Left ventricle myocardium inferior (tissue), 1 donor: ENCODE measurements around the gene VAV3. TPM values are rescaled to one million over a fixed set of nuclear protein-coding genes. Genes with fewer than 3 reads are reported as not detected.
"Not testable (repeated sequence)": the region's sequence is repeated elsewhere in the genome, so short reads cannot be mapped to it uniquely, and the experiment has no call there.

Experiments
- DNase-seq: peaks from one replicate; pipeline ENCODE4 v3.0.0-alpha.2; 2020
- H3K27ac ChIP-seq: fragments of 200-600 bp; replicated peaks from 2 replicates; pipeline ENCODE4 v1.8.0; 2021
- H3K27me3 ChIP-seq: fragments of 200-600 bp; 2 replicates; pipeline ENCODE4 v1.8.0; 2021; ENCODE audit warnings: low read depth
- H3K36me3 ChIP-seq: fragments of 200-600 bp; 2 replicates; pipeline ENCODE4 v1.8.0; 2021
- H3K4me1 ChIP-seq: fragments of 200-600 bp; 2 replicates; pipeline ENCODE4 v1.8.0; 2021
- H3K4me3 ChIP-seq: fragments of 200-600 bp; 2 replicates; pipeline ENCODE4 v1.8.0; 2021; ENCODE audit warnings: mild to moderate bottlenecking, moderate library complexity
- H3K9me3 ChIP-seq: fragments of 200-600 bp; replicated peaks from 2 replicates; pipeline ENCODE4 v1.8.0; 2021
- intact Hi-C: fragments of 100-400 bp; cut with micrococcal nuclease; formaldehyde crosslinking; loops from one replicate; pipeline ENCODE4 v1.11.0; 2022
- total RNA-seq: library from RNA; stranded (reverse); fragmentation: NEBNext Ultra II Directional; extraction: Animal tissue kit (Norgen Biotek cat#: 25700); gene quantifications from one replicate; pipeline ENCODE4 v1.2.1, GENCODE V29; 2021
- TF ChIP-seq, protein P1 (sequence below): fragments of 200-600 bp; IDR thresholded peaks from 2 replicates; pipeline ENCODE4 v1.8.0; 2021; ENCODE audit warnings: antibody characterized with exemption, mild to moderate bottlenecking, borderline replicate concordance
- donor health status: DM: no; HTN: yes; CAD: no; lungs with severe emphysema.

Gene VAV3
- total RNA-seq, 1 donor from 2014 or later, result 1.4 TPM

DNA sequence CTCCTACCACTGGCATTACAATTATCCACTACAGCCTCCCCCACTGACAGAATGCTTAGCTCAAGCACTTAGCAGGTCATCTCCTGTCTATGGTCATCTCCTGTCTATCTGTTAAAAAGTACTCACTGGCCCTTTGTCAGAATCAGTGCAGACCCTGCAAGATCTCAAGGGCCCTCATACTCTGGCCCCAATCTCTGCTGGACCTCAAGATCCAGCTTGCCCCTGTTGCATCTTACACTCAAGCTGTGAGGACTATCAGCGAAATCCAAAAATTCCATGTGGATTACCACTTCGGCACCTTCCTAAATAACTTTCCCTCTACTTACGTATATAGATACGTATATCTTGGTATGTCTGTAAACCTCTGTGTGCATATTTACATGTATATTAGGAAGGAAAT, 101.6 kb downstream of the VAV3 start:
- Histone ChIP-seq H3K4me3 (no peak overlapping the region), H3K9me3 (peaks cover 19% of the 10 kb centered on the region), H3K27me3 (no peaks in the 10 kb centered on the region), H3K4me1 (peaks cover 5% of the 10 kb centered on the region), H3K27ac (no peak overlapping the region), H3K36me3 (no peaks in the 10 kb centered on the region)
- TF ChIP-seq, protein P1, sequence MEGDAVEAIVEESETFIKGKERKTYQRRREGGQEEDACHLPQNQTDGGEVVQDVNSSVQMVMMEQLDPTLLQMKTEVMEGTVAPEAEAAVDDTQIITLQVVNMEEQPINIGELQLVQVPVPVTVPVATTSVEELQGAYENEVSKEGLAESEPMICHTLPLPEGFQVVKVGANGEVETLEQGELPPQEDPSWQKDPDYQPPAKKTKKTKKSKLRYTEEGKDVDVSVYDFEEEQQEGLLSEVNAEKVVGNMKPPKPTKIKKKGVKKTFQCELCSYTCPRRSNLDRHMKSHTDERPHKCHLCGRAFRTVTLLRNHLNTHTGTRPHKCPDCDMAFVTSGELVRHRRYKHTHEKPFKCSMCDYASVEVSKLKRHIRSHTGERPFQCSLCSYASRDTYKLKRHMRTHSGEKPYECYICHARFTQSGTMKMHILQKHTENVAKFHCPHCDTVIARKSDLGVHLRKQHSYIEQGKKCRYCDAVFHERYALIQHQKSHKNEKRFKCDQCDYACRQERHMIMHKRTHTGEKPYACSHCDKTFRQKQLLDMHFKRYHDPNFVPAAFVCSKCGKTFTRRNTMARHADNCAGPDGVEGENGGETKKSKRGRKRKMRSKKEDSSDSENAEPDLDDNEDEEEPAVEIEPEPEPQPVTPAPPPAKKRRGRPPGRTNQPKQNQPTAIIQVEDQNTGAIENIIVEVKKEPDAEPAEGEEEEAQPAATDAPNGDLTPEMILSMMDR, result no peak
- intact Hi-C loops, result no loop called here
- no peak for DNase-seq

DNA sequence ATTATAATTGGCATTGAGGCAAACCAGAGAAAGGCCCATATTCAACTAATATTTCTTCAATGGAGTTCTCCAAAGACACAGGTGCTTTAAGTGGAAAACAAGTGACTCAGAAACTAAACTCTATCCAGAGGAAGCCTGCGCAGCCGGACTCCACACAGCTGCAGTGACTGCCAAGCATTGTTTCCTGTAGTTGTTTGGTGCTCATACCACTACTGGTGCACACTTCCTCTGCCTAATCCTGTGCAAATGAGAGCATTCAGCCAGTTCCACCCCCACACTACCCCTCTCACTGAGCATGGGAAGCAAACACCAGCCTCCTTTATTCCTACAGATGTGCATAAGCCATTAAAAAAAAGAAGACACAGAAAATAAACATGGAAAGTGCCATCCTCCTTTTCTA, 102.9 kb downstream of the VAV3 start:
- H3K9me3 ChIP-seq, result peaks cover 19% of the 10 kb centered on the region
- no peaks in the 10 kb centered on the region for H3K36me3 ChIP-seq
- H3K4me1 ChIP-seq, result peaks cover 5% of the 10 kb centered on the region
- TF ChIP-seq, protein P1, result no peak
- DNase-seq, result no peak
- H3K4me3 ChIP-seq, result no peak overlapping the region
- H3K27me3 ChIP-seq, result no peaks in the 10 kb centered on the region
- intact Hi-C loops, result no loop called here
- no peak overlapping the region for H3K27ac ChIP-seq

DNA sequence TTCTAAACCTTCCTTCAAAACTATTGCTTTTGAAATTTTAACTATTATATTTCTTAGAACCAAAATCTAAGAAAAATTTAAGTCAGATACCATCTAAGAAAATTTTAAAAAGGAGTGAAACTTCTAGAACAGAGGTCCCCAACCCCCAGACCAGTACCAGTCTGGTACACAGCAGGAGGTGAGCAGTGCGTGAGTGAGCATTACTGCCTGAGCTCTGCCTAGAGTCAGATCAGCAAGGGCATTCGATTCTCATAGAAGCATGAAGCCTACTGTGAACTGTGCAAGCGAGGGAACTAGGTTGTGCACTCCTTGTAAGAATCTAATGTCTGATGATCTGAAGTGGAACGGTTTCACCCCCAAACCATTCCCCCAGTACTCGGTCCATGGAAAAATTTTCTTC, 106.7 kb downstream of the VAV3 start:
- intact Hi-C loops, result no loop called here
- TF ChIP-seq, protein P1, result no peak
- H3K36me3 ChIP-seq, result no peaks in the 10 kb centered on the region
- H3K4me3 ChIP-seq, result no peak overlapping the region
- H3K4me1 ChIP-seq, result no peaks in the 10 kb centered on the region
- H3K27ac ChIP-seq, result no peak overlapping the region
- peaks cover 19% of the 10 kb centered on the region for H3K9me3 ChIP-seq
- DNase-seq, result no peak
- H3K27me3 ChIP-seq, result no peaks in the 10 kb centered on the region

DNA sequence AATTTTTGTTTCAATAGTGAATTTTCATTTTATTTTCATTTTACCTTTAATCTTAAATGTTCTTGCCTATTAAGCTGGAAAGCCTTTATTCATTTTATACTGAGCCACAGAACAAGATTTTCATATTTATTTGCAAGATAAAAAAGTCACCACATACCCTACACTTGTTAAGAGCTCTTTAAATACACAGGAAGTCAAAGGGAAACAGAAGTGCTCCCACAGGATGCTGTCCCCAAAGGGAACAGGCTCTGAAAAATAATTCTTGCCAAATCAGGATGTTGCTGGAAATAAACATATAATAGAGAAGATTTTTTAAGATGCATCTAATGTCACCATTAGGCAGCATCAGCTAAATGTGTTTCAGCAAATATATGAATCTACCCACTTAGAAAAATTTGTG, 113.6 kb downstream of the VAV3 start:
- intact Hi-C loops, result no loop called here
- H3K27ac ChIP-seq, result peak overlapping the region; percentile 70
- H3K4me3 ChIP-seq, result no peak overlapping the region
- H3K4me1 ChIP-seq, result peaks cover 15% of the 10 kb centered on the region
- H3K27me3 ChIP-seq, result no peaks in the 10 kb centered on the region
- H3K9me3 ChIP-seq, result peaks cover 34% of the 10 kb centered on the region
- no peaks in the 10 kb centered on the region for H3K36me3 ChIP-seq
- DNase-seq, result no peak
- TF ChIP-seq, protein P1, result no peak

DNA sequence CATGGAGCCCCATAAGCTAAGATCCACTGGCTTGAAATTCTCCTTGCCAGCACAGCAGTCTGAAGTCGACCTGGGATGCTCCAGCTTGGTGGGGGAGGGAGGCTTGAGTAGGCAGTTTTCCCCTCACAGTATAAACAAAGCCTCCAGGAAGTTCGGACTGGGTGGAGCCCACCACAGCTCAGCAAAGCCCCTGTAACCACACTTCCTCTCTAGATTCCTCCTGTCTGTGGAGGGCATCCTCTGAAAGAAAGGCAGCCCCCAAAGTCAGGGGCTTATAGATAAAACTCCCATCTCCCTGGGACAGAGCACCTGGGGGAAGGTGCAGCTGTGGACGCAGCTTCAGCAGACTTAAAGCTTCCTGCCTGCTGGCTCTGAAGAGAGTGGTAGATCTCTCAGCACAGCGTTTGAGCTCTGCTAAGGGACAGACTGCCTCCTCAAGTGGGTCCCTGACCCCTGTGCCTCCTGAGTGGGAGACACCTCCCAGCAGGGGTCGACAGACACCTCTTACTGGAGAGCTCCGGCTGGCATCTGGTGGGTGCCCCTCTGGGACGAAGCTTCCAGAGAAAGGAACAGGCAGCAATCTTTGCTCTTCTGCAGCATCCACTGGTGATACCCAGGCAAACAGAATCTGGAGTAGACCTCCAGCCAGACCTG, 120.3 kb downstream of the VAV3 start:
- not testable (repeated sequence) for DNase-seq, H3K27me3 ChIP-seq, H3K4me3 ChIP-seq, H3K36me3 ChIP-seq
- H3K9me3 ChIP-seq, result peaks cover 49% of the 10 kb centered on the region
- peak overlapping the region; percentile 64 for H3K27ac ChIP-seq
- H3K4me1 ChIP-seq, result peaks cover 20% of the 10 kb centered on the region
- intact Hi-C loops, result loop anchor here (10.0 kb wide), 1 partner anchor 120 kb away; the partner anchor contains the start of gene VAV3

DNA sequence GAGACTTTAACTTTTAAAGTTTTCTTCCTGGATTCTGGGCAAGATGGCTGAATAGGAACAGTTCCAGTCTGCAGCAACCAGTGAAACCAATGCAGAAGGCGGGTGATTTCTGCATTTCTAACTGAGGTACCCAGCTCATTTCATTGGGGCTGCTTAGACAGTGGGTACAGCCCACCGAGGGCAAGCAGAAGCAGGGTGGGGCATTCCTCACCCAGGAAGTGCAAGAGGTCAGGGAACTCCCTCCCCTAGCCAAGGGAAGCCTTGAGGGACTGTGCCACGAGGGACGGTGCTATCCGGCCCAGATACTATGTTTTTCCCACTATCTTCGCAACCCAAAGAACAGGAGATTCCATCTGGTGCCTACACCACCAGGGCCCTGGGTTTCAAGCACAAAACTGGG, 121.0 kb downstream of the VAV3 start:
- TF ChIP-seq, protein P1, result no peak
- Histone ChIP-seq H3K36me3 (no peaks in the 10 kb centered on the region), H3K4me3 (no peak overlapping the region), H3K9me3 (peaks cover 42% of the 10 kb centered on the region), H3K27me3 (no peaks in the 10 kb centered on the region), H3K4me1 (peaks cover 20% of the 10 kb centered on the region), H3K27ac (peak overlapping the region; percentile 64)
- no peak for DNase-seq
- intact Hi-C loops, result loop anchor here (10.0 kb wide), 1 partner anchor 121 kb away; the partner anchor contains the start of gene VAV3
